Measurements from ENCODE around the gene SEMA7A. TPM values are rescaled to one million over a fixed set of nuclear protein-coding genes. Genes with fewer than 3 reads are reported as not detected.
A peak's percentile ranks its signal among the peaks of the same experiment; 100 is the strongest.

SEMA7A gene
- total RNA-seq, 1 experiment from 2014 or later = 38.1 TPM

DNA sequence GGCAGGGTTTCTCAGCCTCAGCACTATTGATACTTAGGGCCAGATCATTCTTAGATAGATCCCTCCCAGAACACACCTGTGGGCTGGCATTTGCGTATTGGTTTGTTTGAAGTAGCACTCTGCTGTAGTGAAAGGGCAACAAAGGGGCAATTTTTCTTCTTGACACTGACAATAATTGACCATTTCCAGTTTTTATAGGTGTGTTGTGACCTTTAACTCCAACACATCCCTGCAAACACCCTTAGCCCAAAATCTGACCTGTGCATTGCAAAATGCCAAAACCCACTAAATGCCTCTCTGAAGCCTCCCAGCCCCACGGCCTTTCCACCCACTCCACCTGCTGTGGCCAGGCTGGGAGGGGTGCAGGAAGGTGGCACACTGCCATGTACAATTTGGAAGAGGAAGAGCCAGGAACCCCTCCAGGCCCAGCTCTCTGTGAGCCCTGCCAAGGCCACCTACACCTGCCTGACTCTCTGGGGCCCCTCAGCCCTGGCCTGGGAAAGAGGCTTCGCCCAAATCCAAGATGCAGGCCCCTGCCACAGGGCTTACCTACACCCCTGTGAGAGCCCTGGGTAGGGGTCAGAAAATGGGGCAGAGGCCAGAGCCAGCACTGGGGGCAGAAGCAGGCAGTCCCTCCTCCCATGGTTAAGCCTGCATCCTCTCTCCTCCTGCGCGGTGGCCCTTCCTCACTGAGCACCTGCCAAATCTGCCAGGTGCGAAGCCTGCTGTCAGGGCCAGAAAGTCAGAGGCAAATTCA lies 56.8 kb downstream of the SEMA7A start:
- no peak for DNase-seq
- H3K36me3 ChIP-seq (ENCODE audit: control insufficient read depth, insufficient read depth, low read length) = no peaks in the 10 kb centered on the region
- no peak for TF ChIP-seq CTCF (IDR thresholded peaks at IDR 0.05; ENCODE audit: insufficient read depth in 1 of 2, low read depth in 1 of 2, low read length in 1 of 2, severe bottlenecking in 1 of 2, unreplicated experiment in 1 of 2)
- Mint-ChIP-seq H3K27me3 (ENCODE audit: insufficient read depth, unreplicated experiment) (no peaks in the 10 kb centered on the region), H3K27ac (ENCODE audit: unreplicated experiment) (no peak overlapping the region), H3K9me3 (ENCODE audit: unreplicated experiment) (no peaks in the 10 kb centered on the region), H3K36me3 (ENCODE audit: insufficient read depth, unreplicated experiment) (no peaks in the 10 kb centered on the region), H3K4me3 (ENCODE audit: unreplicated experiment) (no peak overlapping the region), H3K4me1 (ENCODE audit: low read depth, unreplicated experiment) (no peaks in the 10 kb centered on the region)
- no TSS peak for BruUV-seq (replicated peaks)
- no peaks in the 10 kb centered on the region for H3K9me3 ChIP-seq
- POLR2A ChIA-PET = no interaction called here
- intact Hi-C loops (cut with micrococcal nuclease; ENCODE audit: unreplicated experiment) = no loop called here
- peaks cover 9% of the 10 kb centered on the region for H3K4me1 ChIP-seq
- no peaks in the 10 kb centered on the region for H3K27me3 ChIP-seq (replicated peaks; ENCODE audit: control insufficient read depth, insufficient read depth, low read length)
- no peak overlapping the region for H3K4me3 ChIP-seq (ENCODE audit: low read depth, low read length)
- CTCF ChIA-PET = no interaction called here

GRCh38 chr15:74376226-74376625 lies 57.5 kb downstream of the SEMA7A start:
- Mint-ChIP-seq H3K27me3 (ENCODE audit: insufficient read depth, unreplicated experiment) (no peaks in the 10 kb centered on the region), H3K9me3 (ENCODE audit: unreplicated experiment) (no peaks in the 10 kb centered on the region), H3K36me3 (ENCODE audit: insufficient read depth, unreplicated experiment) (no peaks in the 10 kb centered on the region), H3K27ac (ENCODE audit: unreplicated experiment) (no peak overlapping the region), H3K4me1 (ENCODE audit: low read depth, unreplicated experiment) (no peaks in the 10 kb centered on the region), H3K4me3 (ENCODE audit: unreplicated experiment) (no peak overlapping the region)
- no peaks in the 10 kb centered on the region for H3K27me3 ChIP-seq (replicated peaks; ENCODE audit: control insufficient read depth, insufficient read depth, low read length)
- H3K4me3 ChIP-seq (ENCODE audit: low read depth, low read length) = no peak overlapping the region
- H3K4me1 ChIP-seq = peaks cover 9% of the 10 kb centered on the region
- intact Hi-C loops (cut with micrococcal nuclease; ENCODE audit: unreplicated experiment) = no loop called here
- BruUV-seq (replicated peaks) = no TSS peak
- H3K36me3 ChIP-seq (ENCODE audit: control insufficient read depth, insufficient read depth, low read length) = no peaks in the 10 kb centered on the region
- POLR2A ChIA-PET = no interaction called here
- no peak for TF ChIP-seq CTCF (IDR thresholded peaks at IDR 0.05; ENCODE audit: insufficient read depth in 1 of 2, low read depth in 1 of 2, low read length in 1 of 2, severe bottlenecking in 1 of 2, unreplicated experiment in 1 of 2)
- no peaks in the 10 kb centered on the region for H3K9me3 ChIP-seq
- CTCF ChIA-PET = interaction anchor here (0.6 to 0.8 kb wide), 3 partner anchors 13 to 104 kb away, joined by 3 to 4 read pairs (median 3); no protein-coding TSS in a partner anchor
- DNase-seq = peak in 1 of 2 experiments; percentile 30

DNA sequence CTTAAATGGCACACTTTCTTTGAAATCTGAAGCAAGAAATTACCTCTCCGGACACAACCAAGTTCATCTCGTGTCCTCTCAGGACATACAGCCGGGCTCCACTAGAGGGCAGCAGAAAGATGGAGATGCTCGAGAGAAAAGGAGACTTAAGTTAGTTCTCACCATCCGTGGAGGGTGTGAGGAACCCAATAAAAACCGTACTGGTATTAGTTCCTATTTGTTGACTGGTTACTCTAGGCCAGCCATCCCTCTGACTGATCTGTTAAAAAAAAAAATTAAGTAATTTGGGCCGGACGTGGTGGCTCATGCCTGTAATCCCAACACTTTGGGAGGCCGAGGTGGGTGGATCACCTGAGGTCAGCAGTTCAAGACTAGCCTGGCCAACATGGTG lies 58.5 kb downstream of the SEMA7A start:
- ChIA-PET POLR2A (no interaction called here), CTCF (interaction anchor here (0.8 to 1.4 kb wide), 4 partner anchors 21 to 114 kb away, joined by 3 to 9 read pairs (median 6); no protein-coding TSS in a partner anchor)
- Histone ChIP-seq H3K36me3 (ENCODE audit: control insufficient read depth, insufficient read depth, low read length) (no peaks in the 10 kb centered on the region), H3K9me3 (no peaks in the 10 kb centered on the region), H3K4me1 (peaks cover 9% of the 10 kb centered on the region), H3K27me3 (replicated peaks; ENCODE audit: control insufficient read depth, insufficient read depth, low read length) (no peaks in the 10 kb centered on the region), H3K4me3 (ENCODE audit: low read depth, low read length) (no peak overlapping the region)
- Mint-ChIP-seq H3K27ac (ENCODE audit: unreplicated experiment) (no peak overlapping the region), H3K9me3 (ENCODE audit: unreplicated experiment) (no peaks in the 10 kb centered on the region), H3K36me3 (ENCODE audit: insufficient read depth, unreplicated experiment) (no peaks in the 10 kb centered on the region), H3K27me3 (ENCODE audit: insufficient read depth, unreplicated experiment) (peaks cover 4% of the 10 kb centered on the region), H3K4me1 (ENCODE audit: low read depth, unreplicated experiment) (no peaks in the 10 kb centered on the region), H3K4me3 (ENCODE audit: unreplicated experiment) (peak overlapping the region; percentile 77)
- intact Hi-C loops (cut with micrococcal nuclease; ENCODE audit: unreplicated experiment) = loop anchor here (1.0 to 2.0 kb wide), 3 partner anchors 64 to 394 kb away; no protein-coding TSS in a partner anchor
- BruUV-seq (replicated peaks) = no TSS peak
- DNase-seq = peak; percentile 84
- TF ChIP-seq CTCF (IDR thresholded peaks at IDR 0.05; ENCODE audit: insufficient read depth in 1 of 2, low read depth in 1 of 2, low read length in 1 of 2, severe bottlenecking in 1 of 2, unreplicated experiment in 1 of 2) = peak; percentile 69 to 80

Measured in Caco-2 (cell line).